Measurements from ENCODE around the gene SNTB2. TPM values are rescaled to one million over a fixed set of nuclear protein-coding genes. Genes with fewer than 3 reads are reported as not detected.

SNTB2 gene
- total and polyA plus RNA-seq, 10 of the 15 experiments (the other 5 are each of a cell fraction or from before 2014, with no cell fraction given), result 1.2 to 15.7 (median 5.0) TPM

- SMC1A ChIA-PET (ENCODE audit: uncharacterized antibody, unreplicated experiment), result interaction anchor here (1.0 to 1.1 kb wide), 2 partner anchors 88 to 90 kb away, joined by 3 to 4 read pairs; no protein-coding TSS in a partner anchor
- Histone ChIP-seq H2AFZ (ENCODE audit: control insufficient read depth, low read depth, low read length) (no peak overlapping the region), H3K36me3 (ENCODE audit: control insufficient read depth in 2 of 2, insufficient read depth in 2 of 2, low read length in 1 of 2) (no peaks in the 10 kb centered on the region), H3K27ac (ENCODE audit: control insufficient read depth, insufficient read depth) (no peak overlapping the region), H3K9ac (ENCODE audit: control insufficient read depth, insufficient read depth, low read length) (no peak overlapping the region), H3K79me2 (ENCODE audit: control insufficient read depth, insufficient read depth, low read length) (no peaks in the 10 kb centered on the region), H3K9me3 (replicated peaks; ENCODE audit: control insufficient read depth, insufficient read depth, low read length) (no peaks in the 10 kb centered on the region), H4K20me1 (ENCODE audit: control insufficient read depth, insufficient read depth) (no peaks in the 10 kb centered on the region), H3K27me3 (replicated peaks in 1 of 2; ENCODE audit: control insufficient read depth in 2 of 2, insufficient read depth in 2 of 2, low read length in 1 of 2) (no peaks in the 10 kb centered on the region), H3K4me1 (ENCODE audit: control insufficient read depth, insufficient read depth, low read length) (no peaks in the 10 kb centered on the region), H3K4me2 (ENCODE audit: control insufficient read depth, insufficient read depth) (no peak overlapping the region), H3K4me3 (no peak overlapping the region)
- TF ChIP-seq HDAC6 (IDR thresholded peaks at IDR 0.05; ENCODE audit: unreplicated experiment), result no peak
- TF ChIP-seq DPF2 (IDR thresholded peaks at IDR 0.05), result no peak
- no peak for FAIRE-seq
- intact Hi-C loops (cut with micrococcal nuclease; ENCODE audit: unreplicated experiment), result no loop called here
- POLR2A ChIA-PET, result no interaction called here
- no TSS peak for BruUV-seq (replicated peaks)
- CTCF ChIA-PET, result no interaction called here
- RAD21 ChIA-PET (ENCODE audit: unreplicated experiment), result no interaction called here
- ATAC-seq, result no peak
- in situ Hi-C loops (cut with MboI), result no loop called here
- 58% methylated on average over 2 of the region's 2 CpGs for WGBS (ENCODE audit: insufficient coverage, insufficient replicate concordance, low lambda C conversion rate, missing lambda C conversion rate)
- no peak for DNase-seq (ENCODE audit: low read depth, low spot score)
Observed at GRCh38 chr16:69240331-69240730, 53.4 kb downstream of the SNTB2 start.

GRCh38 chr16:69241926-69242325 lies 55.0 kb downstream of the SNTB2 start:
- H3K9me3 ChIP-seq (replicated peaks; ENCODE audit: control insufficient read depth, insufficient read depth, low read length), result no peaks in the 10 kb centered on the region
- ChIA-PET CTCF (interaction anchor here (1.5 kb wide), 1 partner anchor 46 kb away, joined by 3 read pairs; no protein-coding TSS in a partner anchor), SMC1A (ENCODE audit: uncharacterized antibody, unreplicated experiment) (interaction anchor here (0.6 to 1.0 kb wide), 2 partner anchors 55 to 74 kb away, joined by 3 read pairs; partner anchors contain the start of gene SNTB2), POLR2A (interaction anchor here (0.6 kb wide), 1 partner anchor 9 kb away, joined by 4 read pairs; no protein-coding TSS in a partner anchor), RAD21 (ENCODE audit: unreplicated experiment) (interaction anchor here (0.6 to 1.4 kb wide), 2 partner anchors 11 to 43 kb away, joined by 3 to 4 read pairs; no protein-coding TSS in a partner anchor)
- intact Hi-C loops (cut with micrococcal nuclease; ENCODE audit: unreplicated experiment), result no loop called here
- DNase-seq (ENCODE audit: low read depth, low spot score) (no peak), FAIRE-seq (no peak), ATAC-seq (no peak)
- H3K79me2 ChIP-seq (ENCODE audit: control insufficient read depth, insufficient read depth, low read length), result no peaks in the 10 kb centered on the region
- WGBS (ENCODE audit: insufficient coverage, insufficient replicate concordance, low lambda C conversion rate, missing lambda C conversion rate), result 83% methylated on average over 4 of the region's 4 CpGs
- no peaks in the 10 kb centered on the region for H4K20me1 ChIP-seq (ENCODE audit: control insufficient read depth, insufficient read depth)
- BruUV-seq (replicated peaks), result no TSS peak
- H3K4me1 ChIP-seq (ENCODE audit: control insufficient read depth, insufficient read depth, low read length), result no peaks in the 10 kb centered on the region
- no peak overlapping the region for H2AFZ ChIP-seq (ENCODE audit: control insufficient read depth, low read depth, low read length)
- no peak overlapping the region for H3K9ac ChIP-seq (ENCODE audit: control insufficient read depth, insufficient read depth, low read length)
- no peaks in the 10 kb centered on the region; a peak in 1 of 4 replicates for H3K36me3 ChIP-seq (ENCODE audit: control insufficient read depth in 2 of 2, insufficient read depth in 2 of 2, low read length in 1 of 2)
- no peaks in the 10 kb centered on the region for H3K27me3 ChIP-seq (replicated peaks in 1 of 2; ENCODE audit: control insufficient read depth in 2 of 2, insufficient read depth in 2 of 2, low read length in 1 of 2)
- H3K4me3 ChIP-seq, result no peak overlapping the region
- no peak overlapping the region for H3K27ac ChIP-seq (ENCODE audit: control insufficient read depth, insufficient read depth)
- in situ Hi-C loops (cut with MboI), result no loop called here
- H3K4me2 ChIP-seq (ENCODE audit: control insufficient read depth, insufficient read depth), result no peak overlapping the region
- no peak for TF ChIP-seq SMC3 (IDR thresholded peaks at IDR 0.05; ENCODE audit: borderline replicate concordance, low read length)
- TF ChIP-seq CHD4 (IDR thresholded peaks at IDR 0.05), result no peak
- TF ChIP-seq NBN (IDR thresholded peaks at IDR 0.05), result no peak
- TF ChIP-seq IRF5 (IDR thresholded peaks at IDR 0.05; ENCODE audit: borderline replicate concordance), result no peak
- TF ChIP-seq FOXK2 (IDR thresholded peaks at IDR 0.05), result no peak
- TF ChIP-seq PAX8 (IDR thresholded peaks at IDR 0.05), result no peak
- TF ChIP-seq CTCF (IDR thresholded peaks at IDR 0.05 in 2 of 3, conservative IDR thresholded peaks at IDR 0.05 in 1 of 3; ENCODE audit: control insufficient read depth in 2 of 3, extremely low read depth in 1 of 3, insufficient read depth in 1 of 3, low read depth in 3 of 3, low read length in 3 of 3), result no peak
- TF ChIP-seq LARP7 (IDR thresholded peaks at IDR 0.05), result no peak
- no peak for TF ChIP-seq RAD51 (IDR thresholded peaks at IDR 0.05)
- TF ChIP-seq STAT3 (IDR thresholded peaks at IDR 0.05; ENCODE audit: low read depth, low read length), result no peak
- TF ChIP-seq SMARCA5 (IDR thresholded peaks at IDR 0.05), result no peak
- no peak for TF ChIP-seq TARDBP (IDR thresholded peaks at IDR 0.05; ENCODE audit: borderline replicate concordance)
- TF ChIP-seq IRF4 (IDR thresholded peaks at IDR 0.05; ENCODE audit: low read depth, low read length), result no peak
- TF ChIP-seq CREM (IDR thresholded peaks at IDR 0.05; ENCODE audit: low read depth), result no peak
